Muscle of arm (tissue), 14 donors: ENCODE data around the gene ARPC1A. TPM values are rescaled to one million over a fixed set of nuclear protein-coding genes. Genes with fewer than 3 reads are reported as not detected.
"Not testable (repeated sequence)": the region's sequence is repeated elsewhere in the genome, so short reads cannot be mapped to it uniquely, and the experiment has no call there.

Experiments used
- DNase-seq: peaks from one replicate; pipeline ENCODE4 v3.0.0-alpha.2; 2013
- long read RNA-seq, 11 donors: transcript quantifications; one replicate each; lab custom pipeline, GENCODE V29; 2026
- polyA plus RNA-seq, 12 donors: library from polyadenylated mRNA; unstranded; fragments of 120-200 nt; gene quantifications; one replicate each; pipeline ENCODE4 v1.2.1, GENCODE V29; 2013; ENCODE audit not compliant: insufficient read length in 12 of 12

The ARPC1A gene
- 10 to 100 TPM in 11 of 12 donors, not detected in 1; 46.1 to 84.0 (median 69.8) TPM for polyA plus RNA-seq
- long read RNA-seq, donor 1, transcript ARPC1A-201 (10 exons, 1,565 nt), result major isoform, 52 of 81 reads
- long read RNA-seq, donor 1, transcript ARPC1A-205 (2 exons, 541 nt), result minor isoform, 5 of 81 reads
- long read RNA-seq, donor 1, partial matches to known transcripts, result 24 of 81 reads
- long read RNA-seq, donor 1, other reads (novel, unspliced or antisense), result 0 of 81 reads
- long read RNA-seq, donor 2, transcript ARPC1A-201 (10 exons, 1,565 nt), result major isoform, 38 of 38 reads
- long read RNA-seq, donor 2, partial matches to known transcripts, result 0 of 38 reads
- long read RNA-seq, donor 2, other reads (novel, unspliced or antisense), result 0 of 38 reads
- long read RNA-seq, donor 3, transcript ARPC1A-201 (10 exons, 1,565 nt), result major isoform, 13 of 18 reads
- long read RNA-seq, donor 3, partial matches to known transcripts, result 5 of 18 reads
- long read RNA-seq, donor 3, other reads (novel, unspliced or antisense), result 0 of 18 reads
- long read RNA-seq, donor 4, transcript ARPC1A-201 (10 exons, 1,565 nt), result major isoform, 10 of 11 reads
- long read RNA-seq, donor 4, partial matches to known transcripts, result 0 of 11 reads
- long read RNA-seq, donor 4, other reads (novel, unspliced or antisense), result 0 of 11 reads
- long read RNA-seq, donor 5, transcript ARPC1A-201 (10 exons, 1,565 nt), result major isoform, 33 of 33 reads
- long read RNA-seq, donor 5, partial matches to known transcripts, result 0 of 33 reads
- long read RNA-seq, donor 5, other reads (novel, unspliced or antisense), result 0 of 33 reads
- long read RNA-seq, donor 6, transcript ARPC1A-201 (10 exons, 1,565 nt), result major isoform, 16 of 24 reads
- long read RNA-seq, donor 6, partial matches to known transcripts, result 8 of 24 reads
- long read RNA-seq, donor 6, other reads (novel, unspliced or antisense), result 0 of 24 reads
- long read RNA-seq, donor 7, transcript ARPC1A-201 (10 exons, 1,565 nt), result major isoform, 9 of 16 reads
- long read RNA-seq, donor 7, partial matches to known transcripts, result 6 of 16 reads
- long read RNA-seq, donor 7, other reads (novel, unspliced or antisense), result 0 of 16 reads
- long read RNA-seq, donor 8, transcript ARPC1A-201 (10 exons, 1,565 nt), result major isoform, 30 of 41 reads
- long read RNA-seq, donor 8, partial matches to known transcripts, result 10 of 41 reads
- long read RNA-seq, donor 8, other reads (novel, unspliced or antisense), result 0 of 41 reads
- long read RNA-seq, donor 9, transcript ARPC1A-201 (10 exons, 1,565 nt), result major isoform, 19 of 26 reads
- long read RNA-seq, donor 9, partial matches to known transcripts, result 7 of 26 reads
- long read RNA-seq, donor 9, other reads (novel, unspliced or antisense), result 0 of 26 reads
- long read RNA-seq, donor 10, transcript ARPC1A-201 (10 exons, 1,565 nt), result major isoform, 12 of 18 reads
- long read RNA-seq, donor 10, partial matches to known transcripts, result 6 of 18 reads
- long read RNA-seq, donor 10, other reads (novel, unspliced or antisense), result 0 of 18 reads
- long read RNA-seq, donor 11, transcript ARPC1A-201 (10 exons, 1,565 nt), result major isoform, 40 of 59 reads
- long read RNA-seq, donor 11, partial matches to known transcripts, result 17 of 59 reads
- long read RNA-seq, donor 11, other reads (novel, unspliced or antisense), result 0 of 59 reads

DNA sequence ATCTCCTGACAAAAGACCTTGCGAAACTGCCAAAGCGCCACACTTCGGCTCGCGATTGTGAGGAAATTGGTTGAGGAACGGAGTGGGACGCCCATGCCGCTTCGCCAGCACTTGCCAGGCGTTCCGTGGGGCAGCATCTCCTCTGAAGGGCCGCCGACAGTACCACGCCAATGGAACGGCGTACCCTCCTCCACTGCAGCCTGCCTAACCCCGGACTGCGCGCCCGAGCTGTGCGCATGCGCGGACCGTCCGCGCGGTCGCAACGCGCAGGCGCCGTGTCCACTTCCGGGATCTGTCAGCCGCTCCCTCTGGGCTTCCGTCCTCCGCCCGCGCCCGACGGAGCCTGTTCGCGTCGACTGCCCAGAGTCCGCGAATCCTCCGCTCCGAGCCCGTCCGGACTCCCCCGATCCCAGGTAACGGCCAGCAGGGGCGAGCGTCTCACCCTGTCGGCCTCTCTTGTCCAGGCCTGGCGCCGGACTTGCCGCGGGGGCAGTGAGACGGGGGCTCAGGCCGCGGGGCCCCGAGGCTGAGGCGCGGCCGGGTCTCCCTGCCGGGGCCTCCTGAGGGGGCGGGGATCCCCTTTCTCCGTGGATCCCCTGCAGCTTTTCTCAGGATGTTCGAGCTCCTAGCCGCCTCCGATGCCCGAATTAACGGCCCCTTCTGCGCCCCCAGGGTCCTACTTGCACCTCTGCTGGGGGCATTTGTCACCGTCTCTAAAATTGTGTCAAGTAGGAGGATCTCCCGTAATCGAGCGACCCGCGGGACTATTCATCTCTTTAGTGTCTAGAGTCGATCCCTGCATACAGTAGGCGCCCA lies at the start of gene ARPC1A:
Gene ARPC1A (plus strand): TSS at position 307 of the 816 bp plus-strand sequence. CDS start 7,456 bp downstream, outside the sequence.
- peak; percentile 97 for DNase-seq

GRCh38 chr7:99278180-99278579 lies 47.5 kb upstream of the ARPC1A start:
- DNase-seq, result no peak

DNA sequence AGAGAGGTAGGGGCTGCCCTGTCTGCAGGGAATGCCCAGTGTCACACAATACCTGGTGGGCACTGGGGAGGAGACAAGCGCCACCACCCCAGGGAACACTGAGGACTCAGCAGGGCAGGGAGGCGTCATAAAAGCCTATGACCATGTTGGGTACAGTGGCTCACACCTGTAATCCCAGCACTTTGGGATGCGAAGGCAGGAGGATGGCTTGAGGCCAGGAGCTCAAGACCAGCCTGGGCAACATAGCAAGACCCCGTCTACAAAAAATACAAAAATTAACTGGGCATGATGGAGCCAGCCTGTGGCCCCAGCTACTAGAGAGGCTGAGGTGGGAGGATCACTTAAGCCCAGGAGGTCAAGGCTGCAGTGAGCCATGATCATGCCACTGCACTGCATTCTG lies 41.5 kb upstream of the ARPC1A start:
- not testable (repeated sequence) for DNase-seq

GRCh38 chr7:99287779-99288534 lies 37.7 kb upstream of the ARPC1A start:
- DNase-seq, result no peak

- DNase-seq, result no peak
Observed at GRCh38 chr7:99289185-99289584, 36.5 kb upstream of the ARPC1A start.

DNA sequence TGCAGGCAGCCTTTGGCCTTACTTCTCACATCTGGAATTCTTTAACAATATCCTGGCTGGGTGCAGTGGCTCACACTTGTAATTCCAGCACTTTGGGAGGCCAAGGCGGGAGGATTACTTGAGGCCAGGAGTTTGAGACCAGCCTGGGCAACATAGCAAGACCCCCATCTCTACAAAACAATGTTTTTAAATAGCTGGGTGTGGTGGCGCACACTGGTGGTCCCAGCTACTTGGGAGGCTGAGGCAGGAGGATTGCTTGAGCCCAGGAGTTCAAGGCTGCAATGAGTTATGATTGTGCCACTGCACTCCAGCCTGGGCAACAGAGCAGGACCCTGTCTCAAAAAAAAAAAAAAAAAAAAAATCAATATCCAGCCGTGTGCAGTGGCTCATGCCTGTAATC lies 35.5 kb upstream of the ARPC1A start:
- DNase-seq, result not testable (repeated sequence)

DNA sequence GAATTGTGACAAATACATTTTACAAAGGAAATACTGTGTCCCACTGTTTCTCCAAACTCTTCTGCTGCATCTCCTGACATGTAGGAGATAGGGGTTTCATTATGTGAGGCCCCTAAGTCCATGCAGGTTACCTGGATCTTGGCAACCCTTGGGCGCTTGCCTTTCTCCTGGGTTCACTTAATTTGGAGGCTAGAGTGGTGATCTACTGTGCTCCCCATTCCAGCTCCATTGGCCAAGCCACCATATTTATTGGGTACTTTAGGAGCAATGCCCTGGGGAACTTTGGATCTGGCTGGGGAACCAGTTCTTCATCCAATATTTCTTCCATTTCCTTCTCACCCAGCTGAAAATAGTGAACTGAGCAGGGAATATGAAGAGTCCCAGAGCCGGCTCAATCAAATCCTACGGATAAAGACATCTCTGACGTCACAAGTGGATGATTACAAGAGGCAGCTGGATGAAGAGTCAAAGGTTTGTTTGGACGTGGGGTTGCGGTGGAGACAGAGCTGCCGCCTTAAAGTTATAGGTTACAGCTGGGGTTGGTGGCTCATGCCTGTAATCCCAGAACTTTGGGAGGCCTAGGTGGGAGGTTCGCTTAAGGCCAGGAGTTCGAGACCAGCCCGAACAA lies 34.6 kb upstream of the ARPC1A start:
- no peak for DNase-seq

DNA sequence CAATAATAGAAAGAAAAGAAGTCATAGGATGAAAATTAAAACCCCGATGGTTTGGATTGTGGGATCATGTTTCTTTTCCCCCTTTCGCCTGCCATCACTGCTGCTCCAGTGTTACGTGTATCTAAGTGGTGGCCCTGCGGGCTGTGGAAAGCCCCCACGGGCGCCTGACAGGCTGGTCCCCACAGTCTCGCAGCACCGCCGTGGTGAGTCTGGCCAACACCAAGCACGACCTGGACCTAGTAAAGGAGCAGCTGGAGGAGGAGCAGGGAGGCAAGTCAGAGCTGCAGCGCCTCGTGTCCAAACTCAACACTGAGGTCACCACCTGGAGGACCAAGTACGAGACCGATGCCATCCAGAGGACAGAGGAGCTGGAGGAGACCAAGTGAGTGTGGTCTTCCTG lies 33.6 kb upstream of the ARPC1A start:
- no peak for DNase-seq

DNA sequence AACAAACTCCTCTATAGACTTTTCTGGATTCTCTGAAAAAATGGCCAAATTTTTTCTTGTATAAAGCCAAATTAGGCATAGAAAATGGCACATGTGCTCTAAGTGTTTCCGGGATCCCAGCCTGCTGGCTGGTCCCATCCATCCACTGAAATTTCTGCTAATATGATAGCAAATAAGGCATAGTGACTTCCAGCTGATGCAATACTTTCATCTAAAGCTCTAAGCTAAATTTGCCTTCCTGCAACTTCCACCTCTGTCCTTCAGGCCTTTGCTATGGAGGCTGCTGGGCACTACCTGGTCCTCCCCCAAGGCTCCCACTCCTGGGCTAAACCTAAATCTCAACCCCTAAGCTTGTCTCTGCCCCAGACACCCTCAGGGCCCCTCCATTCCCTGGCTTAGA lies 32.5 kb upstream of the ARPC1A start:
- no peak for DNase-seq

GRCh38 chr7:99293650-99294049 lies 32.0 kb upstream of the ARPC1A start:
- DNase-seq, result no peak

DNA sequence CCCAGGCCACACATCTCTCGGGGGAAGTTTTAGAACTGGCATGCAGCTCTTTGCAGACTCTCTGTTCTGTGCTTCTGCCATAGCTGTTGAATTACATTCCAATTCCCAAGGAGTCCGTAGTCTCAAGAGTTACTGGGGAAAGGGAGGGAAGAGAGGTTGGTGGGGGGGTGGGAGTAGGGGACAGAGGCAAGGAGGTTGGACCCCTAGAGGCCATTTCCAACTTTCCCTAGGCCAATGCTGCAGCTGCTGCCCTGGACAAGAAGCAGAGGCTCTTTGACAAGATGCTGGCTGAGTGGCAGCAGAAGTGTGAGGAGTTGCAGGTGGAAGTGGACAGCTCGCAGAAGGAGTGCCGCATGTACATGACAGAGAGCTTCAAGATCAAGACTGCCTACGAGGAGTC lies 29.2 kb upstream of the ARPC1A start:
- no peak for DNase-seq

DNA sequence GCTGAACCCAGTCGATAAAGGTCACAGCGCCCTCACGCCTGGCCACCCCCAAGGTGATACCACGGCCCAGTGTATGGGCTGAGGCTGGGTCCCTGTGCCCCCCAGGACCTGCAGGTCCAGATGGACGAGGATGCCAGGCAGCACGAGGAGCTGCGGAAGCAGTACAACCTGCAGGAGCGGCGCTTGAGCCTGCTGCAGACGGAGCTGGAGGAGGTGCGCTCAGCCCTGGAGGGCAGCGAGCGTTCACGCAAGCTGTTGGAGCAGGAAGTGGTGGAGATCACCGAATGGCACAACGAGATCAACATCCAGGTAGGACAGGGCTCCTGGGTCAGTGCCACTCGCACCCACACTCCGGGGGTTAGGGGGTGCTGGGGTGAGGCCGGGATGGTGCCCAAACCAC lies 24.2 kb upstream of the ARPC1A start:
- no peak for DNase-seq

- no peak for DNase-seq
Observed at GRCh38 chr7:99305473-99306260, 20.0 kb upstream of the ARPC1A start.

- DNase-seq, result no peak
Observed at GRCh38 chr7:99308461-99309074, 17.1 kb upstream of the ARPC1A start.

- no peak for DNase-seq
Observed at GRCh38 chr7:99309111-99309510, 16.6 kb upstream of the ARPC1A start.

GRCh38 chr7:99310004-99310403 lies 15.7 kb upstream of the ARPC1A start:
- no peak for DNase-seq

DNA sequence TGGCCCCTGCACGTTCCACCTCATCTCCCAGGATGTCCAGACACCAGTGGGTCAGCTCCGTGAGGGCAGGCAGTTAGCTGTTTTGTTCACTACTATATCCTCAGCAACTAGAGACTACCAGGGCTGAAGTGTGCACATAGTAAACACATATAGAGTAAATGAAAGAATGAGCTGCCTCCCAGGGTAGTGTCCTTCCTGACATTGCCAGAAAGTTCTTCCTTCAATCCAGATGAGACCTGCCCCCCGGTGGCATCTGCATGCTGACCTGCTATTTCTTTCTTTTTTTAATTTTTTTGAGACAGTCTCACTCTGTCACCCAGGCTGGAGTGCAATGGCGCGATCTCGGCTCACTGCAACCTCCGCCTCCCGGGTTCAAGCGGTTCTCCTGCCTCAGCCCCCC lies 14.0 kb upstream of the ARPC1A start:
- no peak for DNase-seq
